SKM-1 treated with dmso at 0.1 percent for 144 hours (cell line): ENCODE measurements around the gene SYNJ2.
"Not testable (repeated sequence)": the region's sequence is repeated elsewhere in the genome, so short reads cannot be mapped to it uniquely, and the experiment has no call there.

Experiments
- DNase-seq: peaks from one replicate; lab custom pipeline; 2025; ENCODE audit not compliant: unreplicated experiment; lab: John Stamatoyannopoulos, UW

SYNJ2 gene

GRCh38 chr6:157956171-157956730 lies 25.4 kb upstream of the SYNJ2 start:
- no peak for DNase-seq

- DNase-seq = no peak
Measured at GRCh38 chr6:157959451-157960227, 22.0 kb upstream of the SYNJ2 start.

- no peak for DNase-seq
Measured at GRCh38 chr6:157961153-157961831, 20.4 kb upstream of the SYNJ2 start.

- no peak for DNase-seq
Measured at GRCh38 chr6:157961832-157962575, 19.7 kb upstream of the SYNJ2 start.

- no peak for DNase-seq
Measured at GRCh38 chr6:157962601-157963302, 18.9 kb upstream of the SYNJ2 start.

- no peak for DNase-seq
Measured at GRCh38 chr6:157964100-157964499, 17.6 kb upstream of the SYNJ2 start.

GRCh38 chr6:157965387-157965786 lies 16.3 kb upstream of the SYNJ2 start:
- no peak for DNase-seq

- no peak for DNase-seq
Measured at GRCh38 chr6:157966589-157966977, 15.1 kb upstream of the SYNJ2 start.

- DNase-seq = no peak
Measured at GRCh38 chr6:157967020-157967419, 14.6 kb upstream of the SYNJ2 start.

- DNase-seq = no peak
Measured at GRCh38 chr6:157967486-157967885, 14.2 kb upstream of the SYNJ2 start.

GRCh38 chr6:157972177-157972576 lies 9.5 kb upstream of the SYNJ2 start:
- DNase-seq = not testable (repeated sequence)

- DNase-seq = no peak
Measured at GRCh38 chr6:157974341-157974894, 7.2 kb upstream of the SYNJ2 start.

- no peak for DNase-seq
Measured at GRCh38 chr6:157974967-157975366, 6.7 kb upstream of the SYNJ2 start.

- DNase-seq = no peak
Measured at GRCh38 chr6:157975456-157975855, 6.2 kb upstream of the SYNJ2 start.

- no peak for DNase-seq
Measured at GRCh38 chr6:157976345-157977175, 5.1 kb upstream of the SYNJ2 start.

- DNase-seq = no peak
Measured at GRCh38 chr6:157977176-157977804, 4.4 kb upstream of the SYNJ2 start.

GRCh38 chr6:157978021-157978783 lies 3.5 kb upstream of the SYNJ2 start:
- DNase-seq = no peak

GRCh38 chr6:157980288-157981131 lies 1.2 kb upstream of the SYNJ2 start:
- DNase-seq = no peak
